NCI-H524 (cell line): ENCODE data around the gene CCDC92B.
"Not testable (repeated sequence)": the region's sequence is repeated elsewhere in the genome, so short reads cannot be mapped to it uniquely, and the experiment has no call there.

Experiments
- DNase-seq, 2 experiments: peaks; one replicate each; lab custom pipeline; 2025; lab: John Stamatoyannopoulos, UW

CCDC92B gene

GRCh38 chr17:2689411-2690164 is 59.9 kb downstream of the CCDC92B start:
- DNase-seq = no peak

DNA sequence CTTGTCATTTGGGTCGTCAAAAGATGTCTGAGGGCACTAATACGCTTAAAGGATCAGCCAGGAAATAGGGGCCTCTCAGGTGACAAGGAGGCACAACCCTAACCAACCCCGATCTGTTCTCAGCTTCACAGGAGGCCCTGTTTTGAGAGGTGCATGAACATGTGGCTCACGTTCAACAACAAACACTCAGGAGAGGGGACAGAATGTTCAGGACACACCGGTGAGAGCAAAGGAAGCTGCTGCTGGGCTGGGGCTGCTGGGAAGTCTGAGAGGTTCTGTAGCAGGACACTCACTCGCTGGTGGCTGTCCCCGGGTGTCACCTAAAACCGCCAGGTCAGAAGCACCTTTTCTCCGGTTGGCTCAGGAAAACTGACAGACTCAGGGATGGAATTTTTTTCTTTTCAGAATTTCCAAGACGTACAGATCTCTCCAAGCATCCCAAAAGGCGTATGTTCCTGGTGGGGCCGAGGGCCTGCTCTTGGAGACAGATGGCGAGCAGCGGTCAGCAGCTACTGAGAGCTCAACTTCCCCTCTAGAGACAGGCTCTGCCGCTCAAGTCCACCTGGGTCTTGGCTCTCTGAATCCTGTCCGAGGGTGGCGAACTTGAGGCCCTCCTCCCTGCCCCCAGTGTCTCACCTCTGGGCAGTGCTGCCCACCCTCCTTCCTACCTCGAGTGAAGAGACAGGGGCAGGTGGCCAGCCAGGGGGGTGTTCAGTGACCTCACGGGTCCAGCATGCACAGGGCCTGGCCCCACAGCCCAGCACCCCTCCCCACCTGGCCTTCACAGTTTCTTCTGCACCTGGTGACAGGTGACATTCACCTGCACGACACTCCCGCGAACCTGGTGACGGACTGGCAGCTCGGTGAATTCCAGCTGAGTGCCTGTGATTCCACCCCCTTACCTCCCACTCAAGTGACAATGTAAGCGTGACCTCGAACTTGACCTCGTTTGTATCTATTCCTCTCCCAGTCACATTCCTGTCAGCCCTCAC is 60.8 kb downstream of the CCDC92B start:
- peak in 1 of 2 experiments; percentile 59 for DNase-seq

GRCh38 chr17:2687074-2687418 is 62.4 kb downstream of the CCDC92B start:
- DNase-seq = no peak

GRCh38 chr17:2685696-2686095 is 63.8 kb downstream of the CCDC92B start:
- no peak for DNase-seq

- DNase-seq = no peak
Observed at GRCh38 chr17:2684549-2684948, 64.9 kb downstream of the CCDC92B start.

- no peak for DNase-seq
Observed at GRCh38 chr17:2683912-2684311, 65.5 kb downstream of the CCDC92B start.

GRCh38 chr17:2682176-2682938 is 67.1 kb downstream of the CCDC92B start:
- DNase-seq = no peak

GRCh38 chr17:2681650-2682049 is 67.8 kb downstream of the CCDC92B start:
- DNase-seq = no peak

- DNase-seq = no peak
Observed at GRCh38 chr17:2680961-2681360, 68.5 kb downstream of the CCDC92B start.

DNA sequence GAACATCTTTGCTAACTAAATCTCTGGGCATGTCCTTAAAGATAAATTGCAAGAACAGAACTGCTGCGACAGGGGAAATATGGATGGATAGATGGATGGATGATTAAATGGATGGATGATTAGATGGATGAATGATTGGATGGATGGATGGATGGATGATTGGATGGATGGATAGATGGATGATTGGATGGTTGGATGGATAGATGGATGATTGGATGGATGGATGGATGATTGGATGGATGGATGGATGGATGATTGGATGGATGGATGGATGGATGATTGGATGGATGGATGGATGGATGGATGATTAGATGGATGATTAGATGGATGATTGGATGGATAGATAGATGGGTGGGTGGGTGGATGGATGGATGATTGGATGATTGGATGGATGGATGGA is 70.2 kb downstream of the CCDC92B start:
- DNase-seq = not testable (repeated sequence)
